Activated gamma-delta T cell (primary cell): Measurements from ENCODE around the gene UBE3B.

Experiments
- DNase-seq: peaks from one replicate; lab custom pipeline; 2025; lab: John Stamatoyannopoulos, UW

The UBE3B gene

GRCh38 chr12:109529691-109530640 is 52.5 kb downstream of the UBE3B start:
- no peak for DNase-seq

DNA sequence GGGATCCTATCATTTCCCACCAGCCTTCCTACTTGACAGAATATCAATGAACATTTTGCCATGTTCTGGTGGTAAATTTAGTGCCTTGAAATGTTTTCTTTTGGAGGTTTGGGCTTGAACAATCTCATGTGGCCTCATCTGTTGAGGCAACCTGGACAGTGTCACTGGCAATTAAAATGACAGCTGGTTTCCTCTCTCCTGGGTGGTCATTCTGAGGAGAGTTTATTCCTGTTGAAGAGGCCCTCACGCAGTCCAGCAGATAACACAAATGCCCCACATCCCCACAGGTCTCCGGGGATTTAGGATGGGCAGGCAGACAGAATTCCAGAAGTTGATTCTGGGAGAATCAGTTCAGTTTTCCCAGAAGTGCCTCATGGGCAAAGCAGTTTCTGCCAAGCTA is 54.0 kb downstream of the UBE3B start:
- DNase-seq, result no peak

DNA sequence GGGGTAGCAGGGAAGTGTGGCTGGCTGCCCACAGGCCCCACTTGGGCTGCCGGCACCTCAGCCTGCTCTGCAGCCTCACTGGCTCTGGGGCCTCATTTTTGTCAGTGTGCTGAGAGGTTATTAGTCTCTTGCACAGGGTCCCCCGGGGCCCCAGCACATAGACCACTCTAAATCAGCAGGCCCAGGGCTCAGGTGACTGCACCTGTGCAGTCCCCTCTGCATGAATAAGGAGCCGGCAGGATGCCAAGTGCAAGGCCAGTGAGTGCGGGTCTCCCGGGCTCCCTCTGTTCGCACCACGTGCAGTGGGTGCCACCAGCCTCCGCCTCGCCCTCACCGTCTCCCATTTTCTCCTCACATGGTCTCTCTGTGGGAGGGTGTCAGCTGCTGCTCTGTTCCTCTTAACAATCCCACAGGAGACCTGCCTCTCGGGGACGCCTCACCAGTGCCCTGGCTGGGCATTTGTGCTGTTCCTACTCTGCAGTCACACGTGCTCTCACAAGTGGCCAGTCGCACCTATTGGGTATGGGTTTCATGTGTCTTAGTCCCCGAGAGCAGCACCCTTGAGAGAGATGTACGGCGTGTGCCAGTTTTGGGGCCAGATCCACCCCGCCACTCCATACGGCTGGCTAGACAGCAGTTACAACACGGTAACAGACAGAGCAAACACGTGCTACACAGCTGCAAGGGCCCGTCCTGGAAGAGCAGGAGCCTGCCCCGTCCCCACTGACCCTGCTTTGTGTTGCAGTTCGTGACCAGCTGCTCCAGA is 55.5 kb downstream of the UBE3B start:
- DNase-seq, result no peak

DNA sequence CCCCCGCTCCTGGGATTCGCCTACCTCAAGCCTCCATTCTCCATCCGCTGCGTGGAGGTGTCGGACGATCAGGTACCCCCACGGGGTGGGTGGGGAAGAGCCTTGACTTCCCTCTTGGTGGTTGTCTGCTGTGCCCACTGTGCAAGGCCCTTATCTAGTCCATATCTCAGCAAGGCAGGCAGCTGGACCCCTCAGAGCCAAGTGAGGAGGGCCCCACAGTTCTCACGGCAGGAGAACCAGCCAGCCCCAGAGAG is 56.0 kb downstream of the UBE3B start:
- no peak for DNase-seq

DNA sequence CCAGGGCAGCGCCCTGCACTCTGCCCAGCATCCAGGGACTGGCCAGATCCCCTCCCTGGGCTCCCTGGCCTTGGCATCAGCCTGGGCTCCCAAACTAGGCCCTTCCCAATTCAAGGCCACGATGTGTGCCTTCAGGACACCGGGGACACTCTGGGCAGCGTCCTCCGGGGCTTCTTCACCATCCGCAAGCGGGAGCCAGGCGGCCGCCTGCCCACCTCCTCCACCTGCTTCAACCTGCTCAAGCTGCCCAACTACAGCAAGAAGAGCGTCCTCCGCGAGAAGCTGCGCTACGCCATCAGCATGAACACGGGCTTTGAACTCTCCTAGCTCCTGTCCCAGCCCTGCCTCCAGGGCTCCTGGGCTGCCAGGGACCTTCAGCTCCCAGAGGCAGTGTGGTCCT is 57.0 kb downstream of the UBE3B start:
- no peak for DNase-seq

GRCh38 chr12:109535231-109535862 is 57.9 kb downstream of the UBE3B start:
- DNase-seq, result no peak

- DNase-seq, result no peak
Measured at GRCh38 chr12:109535863-109536250, 58.4 kb downstream of the UBE3B start.

DNA sequence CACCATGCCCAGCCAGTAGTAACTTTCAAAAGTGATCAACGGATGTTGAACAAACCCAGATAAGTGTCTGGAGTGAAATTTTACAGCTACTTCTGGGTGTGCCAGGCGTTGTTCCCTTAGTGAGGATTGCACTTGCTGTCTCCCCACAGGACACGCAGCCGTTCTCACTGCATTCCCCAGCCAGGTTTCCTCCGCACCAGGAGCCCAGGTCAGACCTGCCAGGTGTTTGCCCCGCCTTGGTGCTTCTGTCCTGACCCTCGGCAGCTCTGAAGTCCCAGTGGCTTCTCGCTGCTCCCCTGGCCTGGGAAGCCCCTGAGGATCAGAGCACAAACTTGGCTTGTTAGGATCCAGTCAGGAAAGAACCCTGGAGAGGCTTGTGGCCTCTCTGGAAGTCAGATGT is 59.7 kb downstream of the UBE3B start:
- no peak for DNase-seq

DNA sequence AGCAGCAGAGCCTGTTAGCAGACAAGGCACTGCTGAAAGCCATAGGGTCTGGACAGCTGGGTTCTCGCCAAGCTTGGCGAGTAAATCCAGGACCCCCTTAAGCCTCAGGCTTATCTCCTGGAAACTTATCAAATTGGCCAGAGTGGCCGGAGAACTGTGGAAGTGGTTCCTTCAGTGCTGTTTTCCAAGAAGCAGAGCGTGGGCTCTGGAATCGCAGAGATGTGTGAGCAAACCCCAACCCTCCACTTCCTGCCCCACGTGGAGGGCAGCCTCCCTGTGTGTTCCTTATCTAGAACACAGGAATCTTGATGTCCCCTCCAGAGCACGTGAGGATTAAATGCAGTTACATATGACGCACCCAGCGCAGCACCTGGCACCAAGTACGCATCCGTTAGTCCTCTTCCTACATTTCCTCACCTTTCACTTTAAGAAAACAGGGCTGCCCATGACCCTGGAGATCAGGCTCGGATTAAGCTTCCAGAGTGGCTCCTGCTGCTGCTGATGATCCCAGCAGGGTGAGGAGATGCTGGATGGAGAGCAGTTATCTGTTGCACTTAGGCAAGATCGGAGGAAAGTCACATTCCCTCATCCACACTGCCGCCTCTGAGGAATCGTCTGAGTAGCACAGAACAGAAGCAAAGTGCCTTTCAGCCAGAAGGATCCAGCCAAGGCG is 60.9 kb downstream of the UBE3B start:
- no peak for DNase-seq

DNA sequence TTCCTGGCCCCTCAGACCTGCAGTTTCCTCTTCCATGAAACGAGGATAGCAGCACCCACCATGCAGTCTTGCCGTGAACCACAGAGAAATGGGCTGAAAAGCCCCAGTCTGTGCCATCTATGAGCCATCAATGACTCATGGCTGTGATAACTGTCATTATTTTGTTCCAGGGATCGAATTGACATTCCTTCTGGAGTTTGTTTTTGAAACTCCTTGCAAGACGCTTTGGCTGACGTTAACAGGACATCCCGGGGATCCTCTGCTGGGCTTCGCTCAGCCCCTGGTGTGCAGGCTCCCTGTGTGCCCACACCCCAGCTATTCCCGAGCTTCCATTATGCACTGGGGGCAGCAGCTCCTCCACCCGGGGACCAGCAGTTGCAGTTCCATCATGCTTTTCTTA is 62.1 kb downstream of the UBE3B start:
- DNase-seq, result no peak

DNA sequence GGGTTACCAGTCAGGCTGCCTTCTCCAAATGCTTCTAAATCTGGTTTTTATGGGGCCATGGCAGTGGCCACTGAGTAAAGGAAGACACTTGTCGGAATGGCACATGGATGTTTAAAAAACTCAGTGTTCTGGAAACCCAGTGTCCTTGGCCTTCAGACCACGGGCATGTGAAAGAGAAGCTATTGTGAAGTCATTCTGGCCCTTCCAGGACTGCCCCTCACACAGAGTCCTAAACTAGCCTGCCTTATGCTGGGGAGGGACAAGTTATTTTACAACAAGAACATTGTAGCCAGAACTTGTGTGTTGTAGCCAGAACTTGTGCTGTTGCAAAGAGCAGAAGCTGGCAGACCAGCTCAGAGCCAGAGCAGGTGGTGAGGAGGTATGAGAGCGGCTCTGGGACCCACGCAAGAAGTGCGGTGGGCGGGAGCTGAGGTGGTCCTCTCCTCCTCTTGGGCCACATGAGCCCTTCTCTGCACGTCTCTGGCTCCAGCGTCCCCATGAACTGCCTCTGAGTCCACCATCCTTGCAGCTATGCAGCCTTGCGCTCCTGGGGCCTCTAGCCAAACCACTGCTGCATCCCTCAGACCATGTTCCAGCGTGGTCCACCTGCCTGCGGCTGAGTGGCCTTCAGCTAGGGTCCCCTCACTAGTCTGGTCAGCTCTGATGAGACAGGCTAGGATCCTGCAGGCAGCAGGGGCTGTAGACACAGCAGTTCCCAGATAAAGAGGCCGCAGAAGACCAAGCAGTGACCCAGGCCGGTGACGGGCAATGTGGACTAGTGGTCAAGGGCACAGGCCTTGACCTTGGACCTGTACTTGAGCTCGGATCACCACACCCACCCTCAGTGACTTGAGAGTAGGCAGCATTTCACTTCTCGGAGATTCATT is 63.3 kb downstream of the UBE3B start:
- DNase-seq, result no peak

- DNase-seq, result no peak
Measured at GRCh38 chr12:109541413-109541726, 63.9 kb downstream of the UBE3B start.

- DNase-seq, result no peak
Measured at GRCh38 chr12:109542014-109542413, 64.6 kb downstream of the UBE3B start.

DNA sequence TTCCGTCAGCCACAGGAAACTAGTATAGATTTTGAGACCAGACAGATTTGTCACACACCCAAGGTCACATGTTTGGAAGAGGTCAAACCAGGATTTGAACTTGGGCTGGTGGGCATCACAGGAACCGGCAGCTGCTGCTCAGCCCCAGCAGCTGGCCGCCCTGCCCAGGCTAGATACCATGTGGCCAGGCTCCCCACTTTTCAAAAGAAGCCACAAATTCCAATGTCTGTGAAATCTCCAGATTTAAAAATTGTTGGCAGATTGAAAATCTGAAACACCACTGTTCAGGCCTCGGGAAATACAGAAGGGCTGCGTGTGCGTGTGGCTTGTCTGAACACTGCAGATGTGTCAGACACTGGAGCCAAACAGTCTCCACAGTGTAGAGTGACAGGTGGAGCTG is 65.4 kb downstream of the UBE3B start:
- DNase-seq, result no peak

- DNase-seq, result peak; percentile 32
Measured at GRCh38 chr12:109544955-109545531, 67.6 kb downstream of the UBE3B start.

DNA sequence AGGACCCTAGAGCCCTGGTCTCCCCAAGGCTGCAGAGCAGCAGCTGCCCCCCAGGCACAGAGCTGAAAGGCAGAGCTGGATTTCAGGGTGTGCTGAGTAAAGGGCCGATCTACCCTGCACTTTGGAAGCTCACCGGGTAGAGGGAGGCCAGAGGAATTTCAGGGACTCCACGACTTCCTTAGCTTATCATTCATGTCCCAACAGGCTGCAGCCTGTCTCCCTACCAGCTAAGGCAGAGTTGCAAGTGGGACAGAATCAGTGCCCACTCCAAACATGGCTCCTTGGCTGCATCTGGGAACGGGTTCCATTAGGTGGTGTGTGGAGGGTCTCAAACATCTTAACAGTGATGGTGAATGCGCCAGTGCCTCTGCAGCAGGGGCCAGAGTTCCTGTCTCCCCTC is 68.4 kb downstream of the UBE3B start:
- DNase-seq, result no peak

GRCh38 chr12:109547286-109547685 is 69.9 kb downstream of the UBE3B start:
- no peak for DNase-seq

GRCh38 chr12:109548258-109548657 is 70.8 kb downstream of the UBE3B start:
- no peak for DNase-seq

DNA sequence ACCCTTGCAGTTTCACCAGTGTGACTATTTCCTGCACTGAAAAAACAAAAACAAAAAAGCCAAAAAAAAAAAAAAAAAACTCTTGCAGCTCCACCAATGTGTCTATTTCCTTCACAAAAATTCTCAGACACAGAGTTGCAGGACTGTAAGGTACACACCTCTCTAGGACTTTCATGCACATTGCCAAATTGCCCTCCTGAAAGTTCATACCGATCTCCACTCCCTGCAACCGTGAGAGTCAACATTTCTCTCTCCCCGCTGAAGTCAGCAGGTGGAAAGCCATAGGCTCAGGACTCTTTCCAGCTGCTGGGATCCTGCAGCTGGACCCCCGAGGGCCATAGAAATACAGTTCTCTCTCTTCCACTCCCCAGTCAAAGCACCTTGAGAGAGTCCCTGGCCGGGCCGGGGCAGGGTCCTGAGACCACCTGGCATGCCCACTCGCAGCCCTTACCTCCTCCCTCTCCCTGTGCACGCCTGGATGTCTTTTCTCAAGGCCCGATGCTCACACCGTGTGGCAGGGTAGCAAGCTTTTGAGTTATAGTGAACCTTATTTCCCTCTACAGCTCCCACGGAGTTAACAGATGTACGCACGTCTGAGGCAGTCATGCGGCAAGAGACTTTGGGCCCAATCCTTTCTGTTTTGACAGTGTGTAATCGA is 72.3 kb downstream of the UBE3B start:
- no peak for DNase-seq

DNA sequence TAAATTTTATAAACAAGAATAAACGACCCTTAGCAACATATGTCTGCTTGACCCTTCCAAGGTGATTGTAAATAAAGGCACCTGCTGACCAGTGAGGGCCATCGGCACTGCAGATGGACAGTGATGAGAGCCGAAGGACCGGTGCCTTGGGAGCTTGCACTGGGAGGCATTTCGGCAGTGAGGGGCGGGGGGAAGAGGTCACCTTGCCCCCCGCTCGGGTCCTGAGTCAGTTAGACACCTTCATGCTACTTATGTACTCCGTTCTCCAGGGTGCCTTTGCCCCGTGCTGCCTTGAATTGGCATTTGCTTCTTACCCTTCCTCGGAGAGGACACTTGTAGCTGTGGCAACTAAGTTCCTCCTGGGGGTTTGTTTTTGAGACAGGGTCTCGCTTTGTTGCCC is 72.8 kb downstream of the UBE3B start:
- no peak for DNase-seq

DNA sequence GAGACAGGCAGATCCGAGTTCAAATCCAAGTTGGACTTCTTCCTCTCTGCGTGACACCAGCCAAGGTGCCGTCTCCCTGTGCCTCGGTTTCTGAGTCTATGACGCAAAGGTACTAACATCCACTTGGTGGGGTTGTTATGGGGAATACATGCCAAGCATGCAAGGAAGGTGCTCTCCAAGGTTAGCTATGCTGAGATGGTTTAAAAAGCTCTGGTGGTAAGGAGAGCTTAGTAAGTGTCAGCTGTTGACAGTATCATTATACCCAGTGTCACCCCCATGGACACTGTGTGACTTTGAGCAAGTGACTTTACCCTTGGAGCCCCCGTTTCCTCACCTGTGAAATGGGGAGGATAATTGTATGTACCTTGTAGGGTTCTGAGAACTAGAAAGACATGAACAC is 73.7 kb downstream of the UBE3B start:
- DNase-seq, result no peak
